GM12878 (cell line): ENCODE data around the gene ST7. TPM values are rescaled to one million over a fixed set of nuclear protein-coding genes. Genes with fewer than 3 reads are reported as not detected.

ENCODE experiments used
- ATAC-seq: fragments of 200-7000 bp; cut with Tn5 transposase; 3 replicates; pipeline ENCODE4 v1.9.1; 2020; ENCODE audit warnings: mild to moderate bottlenecking, moderate library complexity
- BruUV-seq: library from RNA; stranded (reverse); fragments of 400-500 nt; replicated peaks from 2 replicates; lab custom pipeline; 2021; lab: Mats Ljungman, UMichigan
- CTCF ChIA-PET: fragments of 300-600 bp; sonication (Branson Sonifier 250); formaldehyde crosslinking; extraction: SDS; loops from one replicate; lab custom pipeline; 2021; ENCODE audit warnings: inconsistent platforms; lab: Yijun Ruan, JAX
- POLR2A ChIA-PET: fragments of 350-600 bp; formaldehyde crosslinking; extraction: SDS; loops from one replicate; lab custom pipeline; 2021; ENCODE audit warnings: inconsistent platforms; lab: Charles Lee
- RAD21 ChIA-PET: fragments of 300-600 bp; sonication (Branson Sonifier 250); formaldehyde crosslinking; loops from one replicate; lab custom pipeline; 2023; ENCODE audit warnings: antibody characterized with exemption; ENCODE audit not compliant: unreplicated experiment; lab: Charles Lee
- SMC1A ChIA-PET: fragments of 300-600 bp; sonication (Branson Sonifier 250); formaldehyde crosslinking; loops from one replicate; lab custom pipeline; 2023; ENCODE audit not compliant: unreplicated experiment, uncharacterized antibody; lab: Charles Lee
- DNase-seq: peaks from one replicate; pipeline ENCODE4 v3.0.0-alpha.2; 2011; ENCODE audit warnings: low read depth, low spot score
- FAIRE-seq: peaks from 3 replicates; lab custom pipeline; 2011; peaks lifted over from hg19 to GRCh38; lab: Jason Lieb, UNC
- H2AFZ ChIP-seq: 2 replicates; pipeline ENCODE4 v1.6.0; 2011; ENCODE audit warnings: low read depth, low read length, control low read depth; ENCODE audit not compliant: control insufficient read depth
- H3K27ac ChIP-seq: 2 replicates; pipeline ENCODE4 v1.5.1; 2011; ENCODE audit warnings: control low read depth; ENCODE audit not compliant: control insufficient read depth, insufficient read depth
- H3K27me3 ChIP-seq, 2 experiments: replicated peaks in 1 of 2; 2 replicates each; pipeline versions ENCODE4 v1.6.0 to v1.6.1; 2011; ENCODE audit warnings: low read length in 1 of 2; ENCODE audit not compliant: control insufficient read depth in 2 of 2, insufficient read depth in 2 of 2
- H3K36me3 ChIP-seq, 2 experiments: 2 replicates each; pipeline ENCODE4 v1.5.1; 2011; ENCODE audit warnings: low read length in 1 of 2; ENCODE audit not compliant: control insufficient read depth in 2 of 2, insufficient read depth in 2 of 2
- H3K4me1 ChIP-seq: 2 replicates; pipeline ENCODE4 v1.6.1; 2011; ENCODE audit warnings: mild to moderate bottlenecking, low read length, moderate library complexity, mixed read lengths; ENCODE audit not compliant: control insufficient read depth, insufficient read depth
- H3K4me2 ChIP-seq: 2 replicates; pipeline ENCODE4 v1.6.0; 2011; ENCODE audit warnings: control low read depth; ENCODE audit not compliant: control insufficient read depth, insufficient read depth
- H3K4me3 ChIP-seq: fragments of 200-600 bp; sonication (generic); 2 replicates; pipeline ENCODE4 v1.5.1; 2016
- H3K79me2 ChIP-seq: 2 replicates; pipeline ENCODE4 v1.6.0; 2011; ENCODE audit warnings: low read length; ENCODE audit not compliant: control insufficient read depth, insufficient read depth
- H3K9ac ChIP-seq: 2 replicates; pipeline ENCODE4 v1.8.0; 2011; ENCODE audit warnings: low read length, control low read depth, mixed read lengths; ENCODE audit not compliant: control insufficient read depth, insufficient read depth
- H3K9me3 ChIP-seq: replicated peaks from 3 replicates; pipeline ENCODE4 v1.5.1; 2011; ENCODE audit warnings: mild to moderate bottlenecking, low read length; ENCODE audit not compliant: control insufficient read depth, insufficient read depth
- H4K20me1 ChIP-seq: 2 replicates; pipeline ENCODE4 v1.6.0; 2011; ENCODE audit not compliant: control insufficient read depth, insufficient read depth
- E4F1 ChIP-seq: fragments of 450-650 bp; IDR thresholded peaks from 2 replicates; pipeline ENCODE4 v1.6.1; 2018; ENCODE audit warnings: borderline replicate concordance, mild to moderate bottlenecking; ENCODE audit not compliant: partially characterized antibody
- IKZF1 ChIP-seq: fragments of 450-650 bp; conservative IDR thresholded peaks from 2 replicates; pipeline ENCODE4 v1.6.1; 2017; ENCODE audit warnings: antibody characterized with exemption, mild to moderate bottlenecking
- NKRF ChIP-seq: fragments of 450-650 bp; conservative IDR thresholded peaks from 2 replicates; pipeline ENCODE4 v1.6.1; 2017; ENCODE audit warnings: mild to moderate bottlenecking, moderate library complexity
- NR2C2 ChIP-seq: IDR thresholded peaks from 2 replicates; pipeline ENCODE4 v1.6.1; 2011; ENCODE audit warnings: borderline replicate concordance, low read depth; ENCODE audit not compliant: control insufficient read depth, insufficient read length
- NR2F1 ChIP-seq: fragments of 450-650 bp; conservative IDR thresholded peaks from 2 replicates; pipeline ENCODE4 v1.6.1; 2017; ENCODE audit warnings: mild to moderate bottlenecking
- RUNX3 ChIP-seq: IDR thresholded peaks from 2 replicates; pipeline ENCODE4 v1.6.1; 2012; ENCODE audit warnings: low read length, inconsistent platforms
- USF2 ChIP-seq: IDR thresholded peaks from 2 replicates; pipeline ENCODE4 v1.6.1; 2011; ENCODE audit warnings: low read depth, low read length, improper control_type of control experiment, borderline replicate concordance
- WGBS: methylation state at CpG from one replicate; pipeline ENCODE4 v1.1.6; 2016; ENCODE audit warnings: low lambda C conversion rate; ENCODE audit not compliant: insufficient replicate concordance, insufficient coverage; ENCODE audit errors: missing lambda C conversion rate; 5-methylcytosine and 5-hydroxymethylcytosine counted together
- in situ Hi-C: fragments of 300-500 bp; cut with MboI; formaldehyde crosslinking; loops from 9 replicates; pipeline ENCODE4 v1.14.3; 2018; ENCODE audit warnings: mixed read lengths
- intact Hi-C: fragments of 100-400 bp; cut with micrococcal nuclease; formaldehyde crosslinking; loops from one replicate; pipeline ENCODE4 v1.14.2; 2022; ENCODE audit not compliant: unreplicated experiment
- polyA plus RNA-seq, 11 experiments: library from polyadenylated mRNA; depleted of rRNA in 4 of 11; unstranded in 6 of 11; stranded (reverse) in 5 of 11; fragments of >200 nt; fragmentation: Nextera tagmentation in 4 of 11; fragmentation: Illumina TruSeq in 1 of 11; extraction: Ambion mirVana in 4 of 11; extraction: Trizol in 1 of 11; gene quantifications; 1 replicate in 1 of 11; 2 replicates in 10 of 11; pipeline versions ENCODE4 v1.2.1 to v1.2.3, GENCODE V29; 2011 to 2016; ENCODE audit warnings: inconsistent platforms in 2 of 11, missing spikeins in 2 of 11, low read depth in 1 of 11
- total RNA-seq, 4 experiments: library from RNA; depleted of rRNA in 3 of 4; stranded (reverse); fragments of >200 nt in 3 of 4; fragmentation: Illumina TruSeq in 1 of 4; extraction: Trizol in 1 of 4; gene quantifications; 2 replicates each; pipeline versions ENCODE4 v1.2.1 to v1.2.3, GENCODE V29; 2013 to 2021

The ST7 gene
- total and polyA plus RNA-seq, 10 of the 15 experiments (the other 5 are each of a cell fraction or from before 2014, with no cell fraction given) = 27.7 to 76.4 (median 53.6) TPM

GRCh38 chr7:117004899-117005298 lies 51.6 kb downstream of the ST7 start:
- in situ Hi-C loops = no loop called here
- SMC1A ChIA-PET = interaction anchor here (1.4 to 11.1 kb wide), 2 partner anchors 17 to 34 kb away, joined by 4 to 223 read pairs; no protein-coding TSS in a partner anchor
- POLR2A ChIA-PET = interaction anchor here (1.4 kb wide), 1 partner anchor 9 kb away, joined by 3 read pairs; no protein-coding TSS in a partner anchor
- Histone ChIP-seq H3K9me3 (no peaks in the 10 kb centered on the region), H2AFZ (no peak overlapping the region), H3K4me3 (no peak overlapping the region), H3K27me3 (no peaks in the 10 kb centered on the region), H3K36me3 (no peaks in the 10 kb centered on the region), H3K79me2 (peaks cover 35% of the 10 kb centered on the region), H3K9ac (no peak overlapping the region), H4K20me1 (no peaks in the 10 kb centered on the region), H3K4me2 (no peak overlapping the region), H3K4me1 (peaks cover 19% of the 10 kb centered on the region), H3K27ac (no peak overlapping the region)
- CTCF ChIA-PET = interaction anchor here (10.7 kb wide), 1 partner anchor 17 kb away, joined by 287 read pairs; no protein-coding TSS in a partner anchor
- BruUV-seq = no TSS peak
- 95% methylated on average over 1 of the region's 1 CpG for WGBS
- TF ChIP-seq USF2 (no peak), IKZF1 (no peak), NKRF (no peak), RUNX3 (no peak), NR2C2 (no peak), NR2F1 (no peak), E4F1 (no peak)
- RAD21 ChIA-PET = no interaction called here
- intact Hi-C loops = no loop called here
- FAIRE-seq (no peak), DNase-seq (no peak), ATAC-seq (no peak)
